ENCODE data around the gene ZBED2.
"Not testable (repeated sequence)": the region's sequence is repeated elsewhere in the genome, so short reads cannot be mapped to it uniquely, and the experiment has no call there.

DNA sequence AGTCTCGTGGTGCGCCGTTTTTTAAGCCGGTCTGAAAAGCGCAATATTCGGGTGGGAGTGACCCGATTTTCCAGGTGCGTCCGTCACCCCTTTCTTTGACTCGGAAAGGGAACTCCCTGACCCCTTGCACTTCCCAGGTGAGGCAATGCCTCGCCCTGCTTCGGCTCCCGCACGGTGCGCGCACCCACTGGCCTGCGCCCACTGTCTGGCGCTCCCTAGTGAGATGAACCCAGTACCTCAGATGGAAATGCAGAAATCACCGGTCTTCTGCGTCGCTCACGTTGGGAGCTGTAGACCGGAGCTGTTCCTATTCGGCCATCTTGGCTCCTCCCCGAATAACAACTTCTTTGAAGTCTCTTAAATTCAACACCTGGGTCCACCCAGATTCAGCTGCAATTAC lies 33.2 kb downstream of the ZBED2 start:
- TF ChIP-seq, protein P1, sequence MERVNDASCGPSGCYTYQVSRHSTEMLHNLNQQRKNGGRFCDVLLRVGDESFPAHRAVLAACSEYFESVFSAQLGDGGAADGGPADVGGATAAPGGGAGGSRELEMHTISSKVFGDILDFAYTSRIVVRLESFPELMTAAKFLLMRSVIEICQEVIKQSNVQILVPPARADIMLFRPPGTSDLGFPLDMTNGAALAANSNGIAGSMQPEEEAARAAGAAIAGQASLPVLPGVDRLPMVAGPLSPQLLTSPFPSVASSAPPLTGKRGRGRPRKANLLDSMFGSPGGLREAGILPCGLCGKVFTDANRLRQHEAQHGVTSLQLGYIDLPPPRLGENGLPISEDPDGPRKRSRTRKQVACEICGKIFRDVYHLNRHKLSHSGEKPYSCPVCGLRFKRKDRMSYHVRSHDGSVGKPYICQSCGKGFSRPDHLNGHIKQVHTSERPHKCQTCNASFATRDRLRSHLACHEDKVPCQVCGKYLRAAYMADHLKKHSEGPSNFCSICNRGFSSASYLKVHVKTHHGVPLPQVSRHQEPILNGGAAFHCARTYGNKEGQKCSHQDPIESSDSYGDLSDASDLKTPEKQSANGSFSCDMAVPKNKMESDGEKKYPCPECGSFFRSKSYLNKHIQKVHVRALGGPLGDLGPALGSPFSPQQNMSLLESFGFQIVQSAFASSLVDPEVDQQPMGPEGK (CRISPR knock-in tag; IDR thresholded peaks at IDR 0.05): not testable (repeated sequence)
- TF ChIP-seq ZNF232 (CRISPR knock-in tag; IDR thresholded peaks at IDR 0.05; ENCODE audit: borderline replicate concordance): not testable (repeated sequence)
